Limb (tissue), 2 donors: ENCODE measurements around the gene SBK2.
"Not testable (repeated sequence)": the region's sequence is repeated elsewhere in the genome, so short reads cannot be mapped to it uniquely, and the experiment has no call there.

Source experiments
- DNase-seq, 2 donors: peaks; one replicate each; pipeline ENCODE4 v3.0.0-alpha.2; 2016; ENCODE audit errors: extremely low spot score in 2 of 2

The SBK2 gene

DNA sequence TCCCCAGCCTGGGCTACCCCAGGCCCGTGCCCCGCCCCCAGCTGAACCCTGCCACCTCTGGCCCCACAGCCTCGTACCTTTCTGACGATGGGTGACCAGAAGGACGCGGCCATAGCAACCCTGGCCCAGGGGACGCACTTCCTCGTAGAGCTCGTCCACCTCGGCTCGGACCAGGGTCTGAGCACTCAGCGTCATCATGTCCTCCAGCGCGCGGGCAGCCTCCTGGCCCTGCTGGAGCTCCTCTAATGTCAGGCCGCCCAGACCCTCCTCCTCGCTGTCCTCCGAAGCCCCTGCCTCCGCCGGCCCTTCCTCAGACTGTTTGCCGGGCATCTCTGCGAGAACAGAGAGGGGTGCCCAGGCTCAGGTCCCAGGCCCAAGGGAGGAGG lies 975 bp downstream of the SBK2 start:
- no peak for DNase-seq

DNA sequence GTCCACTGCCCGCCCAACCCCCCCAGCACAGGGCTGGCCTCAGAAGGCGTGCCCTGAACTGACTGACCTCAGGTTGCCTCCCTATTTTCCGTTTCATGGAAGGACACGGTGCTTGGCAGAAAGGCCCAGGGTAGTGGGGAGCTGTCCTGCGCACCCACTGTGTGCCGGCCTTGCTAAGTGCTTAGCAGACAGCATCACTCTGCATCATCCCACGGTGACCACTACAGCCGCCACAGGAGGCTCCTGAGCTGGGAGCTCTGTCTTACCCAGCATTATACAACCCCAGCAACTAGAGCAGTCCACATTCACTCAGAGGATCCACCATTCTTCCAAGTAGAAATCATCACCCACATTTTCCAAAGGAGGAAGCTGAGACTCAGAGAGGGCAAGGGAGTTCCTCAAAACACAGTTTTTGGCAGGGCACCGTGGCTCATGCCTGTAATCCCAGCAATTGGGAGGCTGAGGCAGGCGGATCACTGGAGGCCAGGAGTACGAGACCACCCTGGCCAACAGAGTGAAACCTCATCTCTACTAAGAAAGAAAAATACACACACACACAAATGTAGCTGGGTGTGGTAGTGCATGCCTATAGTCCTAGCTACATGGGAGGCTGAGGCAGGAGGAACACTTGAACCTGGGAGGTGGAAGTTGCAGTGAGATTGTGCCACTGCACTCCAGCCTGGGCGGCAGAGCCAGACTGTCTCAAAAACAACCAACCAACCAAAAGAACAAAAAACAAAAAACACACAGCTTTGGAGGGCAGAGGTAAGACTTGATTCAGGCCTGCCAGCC lies 1.6 kb downstream of the SBK2 start:
- no peak for DNase-seq

DNA sequence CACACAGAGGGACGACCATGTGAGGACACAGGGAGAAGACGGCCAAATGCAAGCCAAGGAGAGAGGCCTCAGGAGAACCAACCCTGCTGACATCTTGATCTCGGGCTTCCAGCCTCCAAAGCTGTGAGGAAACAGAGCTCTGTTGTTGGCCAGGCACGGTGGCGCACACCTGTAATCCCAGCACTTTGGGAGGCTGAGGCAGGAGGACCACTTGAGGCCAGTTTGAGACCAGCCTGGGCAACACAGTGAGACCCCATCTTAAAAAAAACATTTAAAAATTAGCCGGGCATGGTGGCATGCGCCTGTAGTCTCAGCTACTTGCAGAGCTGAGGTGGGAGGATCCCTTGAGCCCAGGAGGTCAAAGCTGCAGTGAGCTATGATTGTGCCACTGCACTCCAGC lies 2.7 kb downstream of the SBK2 start:
- DNase-seq, result not testable (repeated sequence)

DNA sequence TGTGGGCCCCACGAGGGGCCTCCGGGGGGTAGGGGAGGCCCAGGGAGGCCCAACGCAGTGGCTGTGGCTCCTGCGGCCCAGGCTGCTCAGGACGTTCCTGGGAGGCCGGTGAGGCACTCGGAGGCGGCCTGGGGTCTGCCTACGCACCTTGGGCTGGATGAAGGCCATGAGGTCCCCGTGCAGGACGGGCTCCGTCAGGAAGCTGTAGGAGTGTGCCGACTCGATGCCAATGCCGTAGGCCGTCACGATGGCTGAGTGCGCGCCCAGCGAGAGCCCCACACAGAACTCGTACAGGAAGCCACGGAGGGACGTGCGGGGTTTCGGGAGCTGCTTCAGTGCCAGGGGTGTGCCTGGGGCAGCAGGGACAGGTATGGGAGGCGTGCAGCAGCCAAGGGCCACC lies 5.9 kb downstream of the SBK2 start:
- DNase-seq, result no peak

DNA sequence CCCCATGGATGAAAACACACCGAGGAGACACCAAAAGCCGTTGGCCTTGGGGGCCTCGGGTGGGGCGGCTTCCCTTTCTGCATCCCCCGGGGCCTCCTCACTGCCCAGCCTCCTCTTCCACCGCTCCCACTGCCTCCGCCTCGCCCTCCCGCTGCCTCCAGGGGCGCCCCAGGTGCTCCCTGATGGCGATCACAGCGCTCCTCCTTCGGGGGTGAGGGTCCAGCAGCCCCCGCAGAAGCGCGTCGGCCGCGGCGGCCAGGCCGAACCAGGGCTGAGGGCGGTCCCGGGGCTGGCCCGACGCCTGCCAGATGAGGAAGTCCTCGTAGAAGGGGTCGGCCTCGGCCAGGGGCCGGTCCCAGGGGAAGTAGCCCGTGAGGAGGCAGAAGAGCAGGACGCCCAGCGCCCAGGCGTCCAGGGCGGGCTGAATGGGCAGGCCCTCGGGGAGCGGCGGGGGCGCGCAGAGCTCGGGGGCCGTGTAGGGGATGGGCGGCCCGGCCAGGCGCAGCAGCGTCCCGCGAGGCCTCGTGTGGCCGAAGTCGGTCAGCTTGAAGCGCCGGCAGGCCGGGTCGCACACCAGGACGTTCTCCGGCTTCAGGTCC lies 7.2 kb downstream of the SBK2 start:
- DNase-seq, result no peak

DNA sequence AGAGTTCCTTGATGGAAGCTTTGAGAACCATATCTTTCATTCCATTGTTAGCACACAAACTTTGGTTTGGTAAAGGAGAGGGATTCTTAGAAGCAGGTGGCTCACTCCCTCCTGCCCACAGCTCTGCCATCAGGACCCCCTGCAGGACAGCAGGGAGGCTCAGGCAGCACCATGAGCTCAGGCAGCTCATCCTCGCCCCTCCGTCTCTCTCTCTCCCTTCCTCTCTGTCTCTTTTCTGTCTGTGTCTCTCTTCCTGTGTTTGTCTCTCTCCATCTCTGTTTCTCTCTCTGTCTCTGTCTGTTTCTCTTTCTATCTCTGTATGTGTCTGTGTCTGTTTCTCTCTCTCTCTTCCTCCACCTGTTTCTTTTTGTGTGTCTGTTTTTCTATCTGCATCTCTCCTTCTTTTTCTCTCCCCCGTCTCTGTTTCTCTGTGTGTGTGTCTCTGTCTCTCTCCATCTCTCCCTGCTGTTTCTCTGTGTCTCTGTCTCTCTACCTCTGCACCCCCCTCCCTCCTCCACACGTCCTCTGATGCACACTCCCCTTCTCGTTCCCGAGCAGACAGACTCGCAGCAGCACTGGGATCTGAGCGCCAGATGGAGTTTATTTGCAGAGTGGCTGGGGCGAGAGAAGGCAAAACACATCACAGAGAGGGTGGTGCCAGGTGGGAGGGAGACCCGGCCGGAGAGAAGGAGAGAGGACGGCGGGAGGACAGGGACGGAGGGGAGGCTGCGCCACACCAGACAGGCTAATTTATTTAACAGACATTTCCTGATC lies 8.7 kb downstream of the SBK2 start:
- DNase-seq, result no peak

DNA sequence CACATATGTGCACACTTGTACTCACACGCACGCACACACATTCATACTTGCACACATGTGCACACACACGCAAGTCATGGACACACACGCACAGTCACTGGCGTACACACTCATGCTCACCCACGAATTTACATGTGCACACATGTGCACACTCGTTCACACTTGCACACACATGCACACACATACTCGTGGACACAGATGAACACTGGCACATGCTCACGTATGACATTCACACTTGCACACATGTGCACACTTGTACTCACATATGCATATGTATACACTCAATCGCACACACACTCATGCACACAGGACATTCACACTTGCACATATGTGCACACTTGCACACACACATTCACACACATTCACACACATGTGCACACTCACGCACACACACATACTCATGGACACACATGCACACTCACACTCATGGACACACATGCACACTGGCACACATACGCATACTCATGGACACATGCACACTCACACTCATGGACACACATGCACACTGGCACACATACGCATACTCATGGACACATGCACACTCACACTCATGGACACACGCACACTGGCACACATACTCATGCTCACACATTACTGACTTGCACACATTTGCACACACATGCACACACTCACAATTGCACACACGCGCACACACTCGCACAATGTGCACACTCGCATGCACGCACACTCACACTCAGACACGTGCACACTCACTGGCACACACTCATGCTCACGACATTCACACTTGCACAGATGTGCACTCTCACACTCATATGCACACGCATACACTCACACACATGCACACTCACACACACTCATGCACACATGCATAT lies 9.5 kb downstream of the SBK2 start:
- no peak for DNase-seq

DNA sequence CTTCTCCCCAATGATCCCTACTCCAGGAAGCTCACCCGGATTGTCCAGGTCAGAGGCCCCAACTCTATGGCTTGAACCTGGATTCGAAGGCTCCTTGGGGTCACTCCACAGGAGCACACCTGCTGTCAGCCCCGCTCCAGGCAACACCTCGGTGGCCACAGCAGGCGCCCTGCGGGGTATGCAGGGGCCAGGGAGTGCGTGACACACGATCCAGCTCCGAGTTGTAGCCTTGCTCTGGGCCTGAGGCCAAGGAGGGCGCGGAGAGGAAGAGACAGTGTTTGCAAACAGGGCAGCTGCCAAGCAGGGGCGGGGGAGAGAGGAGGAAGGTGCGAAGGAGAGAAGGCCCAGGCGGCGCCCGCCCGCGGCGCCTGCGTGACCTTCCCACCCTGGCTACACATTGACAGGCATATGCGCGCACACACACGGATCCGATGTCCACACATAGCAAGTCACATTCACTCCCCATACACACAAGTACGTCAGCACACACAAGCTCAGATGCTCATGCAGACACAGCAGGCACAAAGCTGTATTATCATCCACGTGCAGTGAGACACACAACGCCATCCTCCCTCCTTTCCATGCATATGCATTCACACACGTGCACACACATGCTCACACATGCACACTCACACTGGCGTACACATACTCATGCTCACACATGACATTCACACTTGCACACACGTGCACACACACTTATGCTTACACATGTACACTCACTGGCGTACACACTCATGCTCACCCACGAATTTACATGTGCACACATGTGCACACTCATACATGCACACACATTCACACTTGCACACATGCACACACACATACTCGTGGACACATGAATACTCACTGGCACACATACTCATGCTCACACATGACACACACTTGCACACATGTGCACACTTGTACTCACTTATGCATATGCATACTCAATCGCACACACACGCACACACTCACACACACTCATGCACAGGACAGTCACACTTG lies 10.4 kb downstream of the SBK2 start:
- peak in 1 of 2 donors; percentile 81 for DNase-seq

DNA sequence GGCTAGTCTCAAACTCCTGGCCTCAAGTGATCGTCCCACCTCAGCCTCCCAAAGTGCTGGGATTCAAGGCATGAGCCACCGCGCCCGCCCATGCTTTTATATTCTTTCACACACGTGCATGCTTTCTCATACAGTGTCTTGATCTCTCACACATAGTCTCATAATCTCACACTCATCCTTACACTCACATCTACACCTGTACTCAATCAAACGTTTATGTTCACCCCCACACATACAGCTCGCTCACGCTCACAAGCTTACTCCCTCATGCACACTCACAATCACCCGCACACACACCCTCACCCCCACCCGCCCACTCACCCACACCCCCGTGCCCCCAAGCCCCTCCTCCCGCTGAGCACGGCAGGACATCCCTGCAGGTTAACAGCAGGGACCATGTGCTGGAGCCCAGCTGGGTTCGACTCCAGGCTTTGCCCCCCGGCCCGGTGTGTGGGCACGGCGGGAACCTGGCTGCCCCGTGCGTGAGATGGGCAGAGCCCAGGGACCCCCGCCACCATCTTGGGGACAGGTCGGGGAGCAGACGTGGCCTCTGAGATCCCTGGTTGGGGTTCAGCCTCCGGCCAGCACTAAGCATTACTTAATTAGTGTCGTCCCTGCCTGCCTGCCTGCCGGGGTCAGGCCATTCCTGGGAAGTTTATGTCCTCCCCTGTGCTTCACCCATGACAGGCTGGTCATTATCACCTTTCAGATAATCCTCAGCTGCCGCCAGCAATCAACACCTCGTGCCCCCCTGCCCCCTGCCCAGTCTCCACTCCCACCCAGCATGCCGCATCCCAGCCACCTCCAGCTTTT lies 11.4 kb downstream of the SBK2 start:
- no peak for DNase-seq

DNA sequence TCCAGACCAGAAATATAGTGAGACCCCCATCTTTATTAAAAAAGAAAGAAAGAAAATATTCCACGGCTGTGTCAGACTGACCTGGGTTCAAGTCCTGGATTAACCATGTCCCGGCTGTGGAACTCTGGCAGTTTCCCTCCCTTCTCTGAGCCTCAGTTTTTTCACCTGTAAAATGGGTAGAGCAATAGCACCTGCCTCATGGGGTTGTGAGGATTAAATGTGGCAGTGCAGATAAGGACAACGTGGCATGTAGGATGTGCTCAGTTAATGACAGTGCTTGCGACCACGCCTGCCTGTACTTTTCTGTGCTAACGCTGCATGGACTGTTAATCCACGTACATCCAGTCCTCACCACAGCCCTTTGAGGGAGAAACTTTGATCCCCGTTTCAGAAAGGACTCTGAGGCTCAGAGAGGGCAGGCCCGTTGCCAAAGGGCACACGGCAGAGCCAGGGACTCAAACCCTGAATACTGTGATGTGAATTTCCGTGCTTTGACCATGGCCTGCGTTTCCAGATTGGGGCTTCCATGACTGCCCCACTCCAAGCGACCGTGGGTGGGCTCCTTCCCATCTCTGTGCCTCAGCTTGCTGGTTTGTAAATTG lies 16.1 kb downstream of the SBK2 start:
- no peak for DNase-seq

DNA sequence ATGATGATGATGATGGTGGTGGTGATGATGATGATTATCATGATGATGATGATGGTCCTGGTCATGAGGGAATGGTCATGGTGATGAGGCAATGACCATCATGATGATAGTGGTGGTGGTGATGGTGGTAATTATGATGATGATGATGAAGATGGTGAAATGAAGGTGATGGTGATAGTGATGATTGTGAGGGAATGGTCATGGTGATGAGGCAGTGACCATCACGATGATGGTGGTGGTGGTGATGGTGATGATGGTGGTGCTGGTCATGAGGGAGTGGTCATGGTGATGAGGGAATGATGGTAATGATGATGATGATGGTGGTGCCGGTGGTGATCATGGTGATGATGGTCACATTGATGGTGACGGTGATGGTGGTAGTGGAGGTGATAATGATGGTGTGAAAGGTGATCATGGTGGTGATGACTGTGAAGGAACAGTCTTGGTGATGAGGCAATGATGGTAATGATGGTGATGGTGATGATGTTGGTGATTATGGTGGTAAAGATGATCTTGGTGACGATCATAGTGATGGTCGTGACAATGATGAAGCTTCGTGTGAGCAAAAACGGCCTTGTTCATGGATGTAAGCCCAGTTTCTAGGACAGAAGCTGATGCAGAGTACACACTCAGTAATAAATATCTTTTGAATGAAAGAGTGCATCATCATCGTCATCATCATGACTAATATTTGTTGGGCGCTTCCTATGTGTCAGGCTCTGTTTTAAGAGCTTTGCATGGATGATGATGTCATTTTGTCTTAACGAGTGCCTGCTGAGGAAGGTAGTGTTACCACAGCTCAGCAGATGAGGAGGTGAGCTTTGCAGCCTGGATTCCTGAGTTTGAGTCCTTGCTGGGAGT lies 17.3 kb downstream of the SBK2 start:
- DNase-seq, result no peak

DNA sequence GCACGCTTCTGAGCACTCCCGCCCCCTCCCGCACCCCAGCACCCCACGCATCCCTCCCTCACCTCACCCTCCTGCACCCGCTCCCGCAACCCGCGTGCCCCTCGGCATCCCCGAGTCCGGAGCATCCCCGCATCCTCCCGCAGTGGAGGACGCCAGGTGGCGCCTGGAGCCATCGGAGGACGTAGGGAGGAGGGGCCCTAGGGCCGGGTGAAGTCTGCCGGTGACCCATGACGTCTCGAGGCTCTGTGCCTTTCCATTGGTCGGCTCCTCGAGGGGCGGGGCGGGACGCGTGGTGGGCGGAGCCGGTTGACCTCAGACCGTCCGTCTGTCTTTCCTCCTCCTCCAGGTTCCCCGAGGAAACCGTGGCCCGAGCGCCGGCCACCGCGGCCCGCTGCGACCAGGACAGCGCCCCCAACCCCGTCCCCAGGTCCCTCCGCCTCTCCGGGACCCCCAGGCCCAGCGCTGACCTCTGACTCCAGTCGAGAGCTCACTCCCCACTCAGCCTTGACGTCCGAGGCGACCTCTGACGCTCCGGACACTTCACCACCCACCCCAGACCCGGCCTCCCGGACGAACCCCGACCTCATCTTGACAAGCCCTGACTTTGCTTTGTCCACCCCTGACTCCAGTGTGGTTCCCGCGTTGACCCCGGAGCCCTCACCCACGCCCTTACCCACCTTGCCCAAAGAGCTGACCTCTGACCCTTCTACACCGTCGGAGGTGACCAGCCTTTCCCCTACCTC lies 19.9 kb downstream of the SBK2 start:
- peak; percentile 89 to 95 for DNase-seq

DNA sequence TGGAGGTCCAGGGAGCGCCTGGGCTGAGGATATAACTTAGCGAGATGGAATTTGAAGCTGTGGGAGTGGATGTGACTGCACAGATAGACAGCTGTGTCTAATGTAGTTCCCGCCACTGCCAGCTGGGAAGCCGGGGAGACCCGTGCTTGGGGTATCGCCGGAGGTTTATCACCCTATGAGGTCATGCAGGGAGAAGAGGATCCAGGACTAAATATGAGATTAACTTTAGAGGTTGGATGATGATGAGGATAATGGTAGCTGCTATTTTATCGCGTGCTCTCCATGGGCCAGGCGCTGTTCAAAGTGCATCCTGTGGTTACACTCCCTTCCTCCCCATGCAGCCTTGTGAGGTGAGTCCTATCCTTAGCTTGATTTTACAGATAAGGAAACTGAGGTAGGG lies 28.8 kb downstream of the SBK2 start:
- DNase-seq, result no peak

DNA sequence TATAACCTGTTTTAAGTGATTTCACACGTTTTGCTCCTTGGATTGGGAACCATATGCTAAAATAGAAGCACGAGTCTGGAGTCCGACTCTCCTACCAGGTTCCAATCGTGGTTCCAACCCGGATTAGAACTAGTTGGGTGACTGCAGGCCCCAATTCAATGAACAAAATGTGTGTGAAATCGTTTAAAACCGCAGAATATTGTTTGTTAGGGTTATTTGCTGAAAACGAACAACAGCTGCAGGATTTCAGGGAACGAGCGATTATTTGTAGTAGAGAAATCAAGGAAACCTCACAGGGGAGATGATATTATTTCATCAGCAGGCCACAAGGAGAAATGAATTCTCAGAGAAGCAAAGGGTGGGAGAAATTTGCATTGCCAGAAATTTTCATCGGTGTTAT lies 32.0 kb downstream of the SBK2 start:
- DNase-seq, result no peak

DNA sequence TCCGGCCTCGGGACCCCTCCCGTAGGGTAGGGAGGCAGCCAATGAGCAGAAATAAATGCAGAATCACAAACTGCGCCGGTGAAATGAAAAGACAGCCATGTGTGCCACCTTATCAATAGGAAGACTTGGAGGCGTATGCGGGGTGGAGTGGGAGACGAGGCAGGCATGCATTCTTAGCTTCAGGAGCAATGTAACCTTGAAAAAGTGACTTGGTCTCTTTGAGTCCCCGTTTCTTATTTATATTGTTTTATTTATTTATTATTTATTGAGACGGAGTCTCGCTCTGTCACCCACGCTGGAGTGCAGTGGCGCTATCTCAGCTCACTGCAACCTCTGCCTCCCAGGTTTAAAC lies 32.7 kb downstream of the SBK2 start:
- no peak for DNase-seq

DNA sequence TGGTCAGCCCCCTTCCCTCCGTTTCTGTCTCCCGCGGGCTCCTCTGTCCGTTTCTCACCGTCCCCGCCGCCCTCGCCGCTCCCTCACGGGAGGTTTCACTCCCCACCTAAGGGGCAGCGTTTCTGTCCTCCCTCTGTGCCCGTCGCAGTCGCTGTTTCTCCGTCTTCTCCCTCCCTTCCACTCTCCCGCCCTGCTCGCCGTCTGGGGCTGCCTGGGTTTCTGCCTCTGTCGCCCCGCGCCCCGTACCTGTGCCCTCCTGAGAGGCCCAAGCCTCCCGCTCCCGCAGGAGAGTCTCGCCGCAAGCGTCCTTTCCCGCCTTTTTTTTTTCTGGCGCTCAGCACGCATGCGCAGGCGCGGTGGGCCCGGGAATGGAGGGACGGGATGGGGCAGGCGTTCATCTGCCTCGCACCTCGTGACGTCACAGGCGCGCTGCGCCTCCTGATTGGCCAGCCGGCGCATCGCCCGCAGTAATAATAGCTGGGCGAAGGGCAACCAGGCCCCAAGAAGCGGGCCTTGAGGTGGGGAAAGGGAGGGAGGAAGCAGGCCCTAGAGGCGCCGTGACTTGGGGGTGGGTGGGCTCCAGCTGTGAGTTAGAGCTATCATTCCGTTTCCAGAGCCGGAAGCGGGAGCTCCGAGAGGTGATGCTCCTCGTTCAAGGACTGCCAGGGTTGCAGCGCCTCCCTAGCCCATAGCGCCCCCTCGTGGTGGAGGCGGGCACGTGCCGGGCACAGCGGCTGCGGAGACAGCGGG lies 33.3 kb downstream of the SBK2 start:
- peak; percentile 81 to 93 for DNase-seq

DNA sequence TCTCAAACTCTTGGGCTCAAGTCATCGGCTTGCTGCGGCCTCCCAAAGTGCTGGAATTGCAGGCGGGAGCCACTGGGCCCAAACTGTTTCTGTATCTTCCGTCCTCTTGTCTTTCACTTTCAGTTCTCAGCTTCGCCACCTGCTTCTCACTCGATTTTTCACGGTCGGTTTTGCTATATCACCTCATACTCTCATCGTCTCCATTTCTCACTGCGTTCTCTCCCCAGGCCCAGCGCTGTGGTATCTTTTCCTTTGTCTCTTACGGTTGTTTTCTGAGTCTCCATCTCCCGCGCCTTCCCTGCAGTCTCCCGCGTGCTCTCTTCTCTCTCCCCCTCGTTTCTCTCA lies 33.8 kb downstream of the SBK2 start:
- DNase-seq, result no peak
